Thyroid gland (tissue), 4 donors: ENCODE data around the gene ACAN.

Source experiments
- CTCF ChIP-seq, 6 experiments: fragments of 200-600 bp in 3 of 6; fragments of 450-650 bp in 3 of 6; sonication (generic) in 3 of 6; IDR thresholded peaks; one replicate each; pipeline ENCODE4 v1.5.1; 2016 to 2019; ENCODE audit warnings: antibody characterized with exemption in 6 of 6, mild to moderate bottlenecking in 2 of 6, inconsistent platforms in 1 of 6, moderate library complexity in 1 of 6
- POLR2A ChIP-seq, 2 donors: fragments of 450-650 bp; IDR thresholded peaks; one replicate each; pipeline ENCODE4 v1.6.1; 2017; ENCODE audit warnings: antibody characterized with exemption in 2 of 2, mild to moderate bottlenecking in 2 of 2, moderate library complexity in 1 of 2

GRCh38 chr15:88792342-88793282, 10.6 kb upstream of the ACAN start:
- TF ChIP-seq CTCF (IDR thresholded peaks at IDR 0.05) = no peak
- no peak for TF ChIP-seq POLR2A (IDR thresholded peaks at IDR 0.05)
